NT2/D1 (cell line): Measurements from ENCODE around the gene RTTN.

Experiments
- DNase-seq: peaks from one replicate; pipeline ENCODE4 v3.0.0-alpha.2; 2011; ENCODE audit warnings: low read depth, low spot score
- H3K27me3 ChIP-seq: 2 replicates; pipeline ENCODE4 v1.6.0; 2011; ENCODE audit warnings: mild to moderate bottlenecking; ENCODE audit not compliant: insufficient read length, insufficient read depth
- H3K36me3 ChIP-seq: 2 replicates; pipeline ENCODE4 v1.6.1; 2011; ENCODE audit warnings: mild to moderate bottlenecking, low read length, mixed read lengths; ENCODE audit not compliant: insufficient read depth, insufficient read length
- H3K4me1 ChIP-seq: 2 replicates; pipeline ENCODE4 v1.5.1; 2011; ENCODE audit not compliant: insufficient read depth, insufficient read length
- H3K4me3 ChIP-seq: 2 replicates; pipeline ENCODE4 v1.5.1; 2011; ENCODE audit warnings: low read depth; ENCODE audit not compliant: insufficient read length
- H3K9ac ChIP-seq: 2 replicates; pipeline ENCODE4 v1.6.0; 2011; ENCODE audit warnings: low read depth; ENCODE audit not compliant: insufficient read length
- H3K9me3 ChIP-seq: 2 replicates; pipeline ENCODE4 v1.5.1; 2011; ENCODE audit warnings: mild to moderate bottlenecking, low read length; ENCODE audit not compliant: insufficient read depth
- SUZ12 ChIP-seq: IDR thresholded peaks from 2 replicates; pipeline ENCODE4 v1.6.1; 2011; ENCODE audit not compliant: insufficient read length, insufficient read depth; ENCODE audit errors: extremely low read depth
- YY1 ChIP-seq: IDR thresholded peaks from 2 replicates; pipeline ENCODE4 v1.6.1; 2011; ENCODE audit not compliant: insufficient read length, insufficient read depth
- ZNF274 ChIP-seq: IDR thresholded peaks from 2 replicates; pipeline ENCODE4 v1.6.1; 2011; ENCODE audit warnings: mild to moderate bottlenecking, low read depth, low read length

The RTTN gene

DNA sequence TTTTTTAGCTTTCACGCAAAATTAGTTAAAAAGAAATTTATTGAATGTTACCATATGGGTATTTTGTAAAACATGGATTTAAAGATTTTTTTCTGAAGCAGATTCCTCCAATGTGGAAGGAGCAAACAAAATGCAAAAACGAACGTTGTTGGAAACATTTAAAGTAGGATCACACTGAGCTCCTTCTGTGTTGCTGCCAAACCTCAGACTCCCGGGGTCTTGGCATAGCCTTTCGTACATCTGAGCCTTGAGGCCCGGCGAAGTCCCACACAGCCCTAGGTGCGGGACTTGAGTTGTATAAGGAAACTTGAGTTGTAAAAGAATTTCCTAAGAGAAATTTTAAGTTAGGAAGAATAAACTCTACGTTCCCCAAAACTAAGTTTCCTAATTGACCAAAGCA is 205.8 kb downstream of the RTTN start:
- H3K27me3 ChIP-seq, result no peaks in the 10 kb centered on the region
- no peak for DNase-seq
- TF ChIP-seq SUZ12 (no peak), ZNF274 (no peak), YY1 (no peak)
- H3K4me1 ChIP-seq, result no peaks in the 10 kb centered on the region
- no peaks in the 10 kb centered on the region for H3K9me3 ChIP-seq
- H3K4me3 ChIP-seq, result no peak overlapping the region
- H3K36me3 ChIP-seq, result peaks cover 7% of the 10 kb centered on the region
- no peak overlapping the region for H3K9ac ChIP-seq

- no peak for DNase-seq
- Histone ChIP-seq H3K9me3 (no peaks in the 10 kb centered on the region), H3K4me1 (no peaks in the 10 kb centered on the region), H3K27me3 (no peaks in the 10 kb centered on the region), H3K36me3 (peaks cover 5% of the 10 kb centered on the region), H3K4me3 (no peak overlapping the region), H3K9ac (no peak overlapping the region)
- TF ChIP-seq YY1 (no peak), SUZ12 (no peak), ZNF274 (no peak)
Observed at GRCh38 chr18:69998523-69998987, 206.9 kb downstream of the RTTN start.

DNA sequence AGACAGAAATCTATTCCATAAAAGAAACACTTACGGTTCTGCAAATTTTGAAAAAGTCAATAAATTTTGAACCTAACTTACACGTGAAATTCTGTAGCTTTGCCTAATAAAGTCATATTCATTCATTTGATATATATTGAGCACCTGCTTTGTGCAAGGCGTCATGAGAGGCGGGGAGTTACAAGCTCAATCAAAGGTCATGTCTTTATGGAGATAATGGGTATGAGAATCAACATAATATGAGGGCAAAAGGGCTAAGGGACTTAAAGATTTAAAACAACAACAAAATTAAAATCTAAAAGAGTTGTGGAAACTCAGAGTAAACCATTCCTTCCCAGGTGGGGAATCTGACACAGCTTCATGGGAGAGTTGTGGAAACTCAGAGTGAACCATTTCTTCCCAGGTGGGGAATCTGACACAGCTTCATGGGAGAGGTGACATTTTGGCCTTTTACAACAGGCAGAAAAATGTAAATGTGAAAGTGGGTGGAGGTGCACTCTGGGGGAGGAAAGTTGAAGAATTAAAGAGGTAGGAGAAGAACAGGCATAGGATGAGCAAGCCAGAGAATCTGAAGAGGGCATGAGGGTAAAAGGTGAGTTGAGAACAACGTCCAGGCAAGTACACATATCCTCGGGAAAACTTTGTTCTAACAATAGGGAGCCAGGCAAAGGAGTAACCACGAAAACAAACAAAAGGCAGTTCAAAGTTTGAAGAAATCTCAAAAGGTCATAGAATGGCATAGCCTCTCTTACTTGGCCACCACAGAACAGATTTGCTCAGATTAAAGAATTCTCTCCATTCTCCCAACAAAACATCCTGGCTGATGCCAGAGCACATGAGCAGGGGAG is 208.3 kb downstream of the RTTN start:
- Histone ChIP-seq H3K9ac (no peak overlapping the region), H3K27me3 (no peaks in the 10 kb centered on the region), H3K9me3 (no peaks in the 10 kb centered on the region), H3K36me3 (peaks cover 5% of the 10 kb centered on the region), H3K4me1 (no peaks in the 10 kb centered on the region), H3K4me3 (no peak overlapping the region)
- TF ChIP-seq ZNF274, result no peak
- no peak for TF ChIP-seq YY1
- no peak for TF ChIP-seq SUZ12
- DNase-seq, result no peak

DNA sequence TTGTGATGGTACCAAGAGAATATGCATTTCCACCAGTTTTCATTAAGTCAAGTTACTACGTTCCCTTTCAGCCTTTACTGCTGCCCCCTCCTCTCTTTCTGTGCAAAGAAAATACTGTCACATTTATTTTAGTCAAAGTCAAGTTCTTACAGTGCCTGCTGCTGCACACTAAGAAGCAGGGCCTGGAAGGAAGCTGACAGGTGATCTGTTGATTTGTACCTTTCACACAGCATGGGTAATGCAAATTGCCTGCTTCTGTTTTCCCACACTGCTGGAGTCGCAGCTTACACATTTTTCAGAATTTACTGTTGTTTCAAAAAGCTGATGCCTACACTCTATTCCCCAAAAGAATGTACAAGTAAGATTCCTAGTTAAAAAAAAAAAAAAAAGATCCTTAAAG is 209.1 kb downstream of the RTTN start:
- Histone ChIP-seq H3K4me3 (no peak overlapping the region), H3K4me1 (no peaks in the 10 kb centered on the region), H3K27me3 (no peaks in the 10 kb centered on the region), H3K36me3 (peaks cover under 1% of the 10 kb centered on the region), H3K9ac (no peak overlapping the region), H3K9me3 (no peaks in the 10 kb centered on the region)
- no peak for DNase-seq
- TF ChIP-seq ZNF274 (no peak), YY1 (no peak), SUZ12 (no peak)

DNA sequence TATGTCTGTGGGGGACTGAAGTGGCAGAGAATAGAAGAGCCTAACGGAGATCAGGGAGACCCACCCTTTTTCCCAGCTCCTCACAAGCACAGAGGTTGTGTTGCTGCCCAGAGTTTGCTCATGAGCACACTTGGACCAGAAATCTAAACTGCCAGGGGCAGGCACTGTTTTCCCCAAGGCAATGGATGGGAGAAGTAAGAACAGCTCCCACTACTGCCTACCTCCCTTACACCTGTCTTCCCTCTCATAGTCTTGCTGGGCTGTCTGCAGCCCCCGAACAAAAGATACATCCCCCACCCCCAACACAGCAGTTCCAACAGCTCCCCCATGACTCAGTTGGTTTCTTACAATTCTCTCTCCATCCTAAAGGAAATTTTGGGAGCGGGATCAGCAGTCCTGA is 209.7 kb downstream of the RTTN start:
- TF ChIP-seq YY1 (no peak), SUZ12 (no peak), ZNF274 (no peak)
- H3K4me1 ChIP-seq, result no peaks in the 10 kb centered on the region
- H3K9ac ChIP-seq, result no peak overlapping the region
- no peaks in the 10 kb centered on the region for H3K27me3 ChIP-seq
- no peak overlapping the region for H3K4me3 ChIP-seq
- H3K36me3 ChIP-seq, result no peaks in the 10 kb centered on the region
- DNase-seq, result no peak
- no peaks in the 10 kb centered on the region for H3K9me3 ChIP-seq

DNA sequence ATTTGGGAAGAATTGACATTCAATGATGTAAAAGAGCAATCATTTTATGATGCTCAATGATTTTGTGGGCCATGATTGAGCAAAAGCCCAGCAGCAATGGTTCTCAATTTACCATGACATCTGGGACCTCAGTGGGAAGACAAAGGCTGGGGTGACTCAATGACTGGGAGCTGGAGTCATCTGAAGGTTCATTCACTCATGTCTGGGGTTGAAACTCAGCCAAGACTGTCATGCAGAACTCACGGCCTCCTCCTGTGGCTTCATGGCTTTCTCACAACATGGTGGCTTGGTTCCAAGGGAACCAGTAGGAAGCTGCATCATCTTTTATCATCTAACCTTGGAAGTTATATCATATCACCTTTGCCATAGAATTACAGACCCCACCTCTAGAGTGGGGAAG is 212.7 kb downstream of the RTTN start:
- DNase-seq, result no peak
- Histone ChIP-seq H3K36me3 (no peaks in the 10 kb centered on the region), H3K4me1 (no peaks in the 10 kb centered on the region), H3K9me3 (no peaks in the 10 kb centered on the region), H3K4me3 (no peak overlapping the region), H3K27me3 (no peaks in the 10 kb centered on the region), H3K9ac (no peak overlapping the region)
- TF ChIP-seq ZNF274 (no peak), SUZ12 (no peak), YY1 (no peak)

DNA sequence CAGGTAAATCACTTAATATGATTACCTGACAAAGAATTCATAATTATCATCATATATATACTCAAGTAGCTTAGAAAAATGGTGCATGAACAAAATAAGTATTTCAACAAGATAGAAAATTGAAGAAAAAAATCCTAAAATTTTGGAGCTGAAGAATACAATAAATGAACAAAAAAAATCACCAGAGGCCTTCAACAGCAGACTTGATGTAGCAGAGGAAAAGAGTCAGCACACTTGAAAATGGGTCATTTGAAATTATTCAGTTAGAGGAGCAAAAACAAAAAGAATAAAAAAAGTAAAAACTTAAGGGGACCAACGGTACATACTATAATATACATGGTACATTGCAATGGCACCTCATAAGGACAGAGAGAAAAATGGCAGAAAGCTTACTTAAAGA is 217.6 kb downstream of the RTTN start:
- DNase-seq, result no peak

More for the DNA sequence above, 217.6 kb downstream of the RTTN start:
- Histone ChIP-seq H3K4me1 (no peaks in the 10 kb centered on the region), H3K4me3 (no peak overlapping the region), H3K9ac (no peak overlapping the region), H3K36me3 (no peaks in the 10 kb centered on the region), H3K27me3 (no peaks in the 10 kb centered on the region), H3K9me3 (no peaks in the 10 kb centered on the region)
- no peak for TF ChIP-seq ZNF274
